Liver (tissue), 9 donors: ENCODE measurements around the gene CSNK1A1L. TPM values are rescaled to one million over a fixed set of nuclear protein-coding genes. Genes with fewer than 3 reads are reported as not detected.

Source experiments
- DNase-seq: peaks from one replicate; pipeline ENCODE4 v3.0.0-alpha.2; 2017; ENCODE audit warnings: low spot score
- H3K27ac ChIP-seq, 2 donors: one replicate each; pipeline ENCODE4 v1.7.0; 2013; ENCODE audit warnings: inconsistent platforms in 2 of 2, low read length in 2 of 2, control low read depth in 1 of 2, low read depth in 1 of 2, mild to moderate bottlenecking in 1 of 2
- H3K27me3 ChIP-seq, 4 donors: one replicate each; pipeline versions ENCODE4 v1.6.1 to v1.7.0; 2013; ENCODE audit warnings: low read length in 3 of 4, inconsistent platforms in 1 of 4, mild to moderate bottlenecking in 1 of 4, moderate library complexity in 1 of 4; ENCODE audit not compliant: control insufficient read depth in 4 of 4, insufficient read depth in 4 of 4
- H3K36me3 ChIP-seq, 4 donors: one replicate each; pipeline versions ENCODE4 v1.6.1 to v1.7.0; 2013; ENCODE audit warnings: low read length in 3 of 4, mild to moderate bottlenecking in 3 of 4, low read depth in 1 of 4, moderate library complexity in 1 of 4; ENCODE audit not compliant: control insufficient read depth in 4 of 4, insufficient read depth in 3 of 4
- H3K4me1 ChIP-seq, 4 donors: one replicate each; pipeline versions ENCODE4 v1.6.1 to v1.7.0; 2013; ENCODE audit warnings: low read length in 3 of 4, mild to moderate bottlenecking in 3 of 4, moderate library complexity in 1 of 4; ENCODE audit not compliant: control insufficient read depth in 4 of 4, insufficient read depth in 4 of 4
- H3K4me3 ChIP-seq, 3 donors: one replicate each; pipeline versions ENCODE4 v1.6.1 to v1.7.0; 2013; ENCODE audit warnings: low read length in 3 of 3, control low read depth in 1 of 3, low read depth in 1 of 3, mild to moderate bottlenecking in 1 of 3
- H3K9ac ChIP-seq, 2 donors: one replicate each; pipeline ENCODE4 v1.7.0; 2013; ENCODE audit warnings: low read length in 2 of 2, mild to moderate bottlenecking in 2 of 2, moderate library complexity in 2 of 2, control low read depth in 1 of 2, low read depth in 1 of 2
- H3K9me3 ChIP-seq, 4 donors: one replicate each; pipeline versions ENCODE4 v1.6.1 to v1.7.0; 2013; ENCODE audit warnings: low read length in 3 of 4; ENCODE audit not compliant: control insufficient read depth in 4 of 4
- ATF3 ChIP-seq: IDR thresholded peaks from 2 replicates; pipeline ENCODE4 v1.6.1; 2016; ENCODE audit warnings: antibody characterized with exemption
- CTCF ChIP-seq: fragments of 150-350 bp; IDR thresholded peaks from 2 replicates; pipeline ENCODE4 v1.5.1; 2017; ENCODE audit warnings: improper control_type of control experiment, low read depth, low read length; ENCODE audit not compliant: missing input control
- EGR1 ChIP-seq, 2 donors: IDR thresholded peaks; 2 replicates each; pipeline ENCODE4 v1.6.1; 2016 to 2018; ENCODE audit warnings: antibody characterized with exemption in 2 of 2, low read depth in 2 of 2
- FOXA1 ChIP-seq: IDR thresholded peaks from 2 replicates; pipeline ENCODE4 v1.6.1; 2016; ENCODE audit warnings: antibody characterized with exemption
- FOXA2 ChIP-seq: IDR thresholded peaks from 2 replicates; pipeline ENCODE4 v1.6.1; 2016; ENCODE audit warnings: antibody characterized with exemption
- GABPA ChIP-seq, 2 donors: IDR thresholded peaks in 1 of 2; conservative IDR thresholded peaks in 1 of 2; 2 replicates each; pipeline ENCODE4 v1.6.1; 2016; ENCODE audit warnings: antibody characterized with exemption in 2 of 2, mild to moderate bottlenecking in 1 of 2, moderate library complexity in 1 of 2
- HNF4A ChIP-seq, 2 donors: conservative IDR thresholded peaks; 2 replicates each; pipeline ENCODE4 v1.6.1; 2016; ENCODE audit warnings: antibody characterized with exemption in 2 of 2, mild to moderate bottlenecking in 2 of 2
- HNF4G ChIP-seq: IDR thresholded peaks from 2 replicates; pipeline ENCODE4 v1.6.1; 2016; ENCODE audit warnings: antibody characterized with exemption
- JUND ChIP-seq, 2 donors: IDR thresholded peaks; 2 replicates each; pipeline ENCODE4 v1.6.1; 2016; ENCODE audit warnings: antibody characterized with exemption in 2 of 2
- NR2F2 ChIP-seq: IDR thresholded peaks from 2 replicates; pipeline ENCODE4 v1.6.1; 2016; ENCODE audit warnings: antibody characterized with exemption
- RAD21 ChIP-seq, 2 donors: IDR thresholded peaks; 2 replicates each; pipeline ENCODE4 v1.6.1; 2016; ENCODE audit warnings: antibody characterized with exemption in 2 of 2, mild to moderate bottlenecking in 2 of 2
- RXRA ChIP-seq, 2 donors: IDR thresholded peaks; 2 replicates each; pipeline ENCODE4 v1.6.1; 2017 to 2018; ENCODE audit warnings: antibody characterized with exemption in 2 of 2, mild to moderate bottlenecking in 1 of 2
- SP1 ChIP-seq: IDR thresholded peaks from 2 replicates; pipeline ENCODE4 v1.6.1; 2018; ENCODE audit warnings: antibody characterized with exemption, mild to moderate bottlenecking
- TAF1 ChIP-seq: conservative IDR thresholded peaks from 2 replicates; pipeline ENCODE4 v1.6.1; 2016; ENCODE audit warnings: antibody characterized with exemption, mild to moderate bottlenecking
- YY1 ChIP-seq: IDR thresholded peaks from 2 replicates; pipeline ENCODE4 v1.6.1; 2016; ENCODE audit warnings: antibody characterized with exemption, mild to moderate bottlenecking
- WGBS: extraction: QIAGEN DNeasy Blood & Tissue Kit; methylation state at CpG from one replicate; pipeline ENCODE4 v1.1.7; 2013; 5-methylcytosine and 5-hydroxymethylcytosine counted together
- polyA plus RNA-seq, 2 donors: library from polyadenylated mRNA; stranded (reverse) in 1 of 2; unstranded in 1 of 2; fragments of 200-250 nt in 1 of 2; fragments of >200 nt in 1 of 2; fragmentation: Nextera tagmentation in 1 of 2; extraction: Ambion mirVana in 1 of 2; gene quantifications; one replicate each; pipeline versions ENCODE4 v1.2.1 to v1.2.3, GENCODE V29; 2013 to 2015
- total RNA-seq, 2 donors: library from RNA; depleted of rRNA; stranded (reverse); fragments of >200 nt; gene quantifications; one replicate each; pipeline ENCODE4 v1.2.3, GENCODE V29; 2014
- TF ChIP-seq, protein P1 (sequence below): IDR thresholded peaks from 2 replicates; pipeline ENCODE4 v1.6.1; 2016; ENCODE audit warnings: antibody characterized with exemption
- TF ChIP-seq, protein P2 (sequence below): IDR thresholded peaks from 2 replicates; pipeline ENCODE4 v1.6.1; 2016; ENCODE audit warnings: antibody characterized with exemption
- TF ChIP-seq, protein P3 (sequence below): IDR thresholded peaks from 2 replicates; pipeline ENCODE4 v1.6.1; 2016; ENCODE audit warnings: antibody characterized with exemption, mild to moderate bottlenecking
- donor health status: healthy.
- donor health status: healthy.
- donor health status: healthy.
- donor health status: healthy.
- donor health status: healthy.

CSNK1A1L gene
- total and polyA plus RNA-seq, 4 donors, result not detected

DNA sequence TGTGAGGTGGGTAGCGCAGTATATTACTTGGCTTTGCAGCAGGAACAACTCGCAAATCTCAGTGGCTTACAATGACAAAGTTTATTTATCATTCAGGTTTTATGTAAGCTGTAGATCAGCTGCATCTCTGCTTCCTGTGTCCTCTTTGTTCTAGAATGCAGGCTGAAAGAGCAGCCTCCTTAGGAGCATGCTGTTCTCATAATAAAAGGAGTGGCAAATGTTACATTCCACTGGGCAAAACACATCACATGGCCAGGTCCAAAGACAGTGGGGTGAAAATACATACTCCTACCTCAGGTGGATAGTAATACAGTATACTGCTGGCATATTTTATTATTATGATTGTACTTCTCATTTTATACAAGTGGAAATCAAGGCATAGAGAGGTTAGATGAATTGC is 1.2 kb upstream of the CSNK1A1L start:
- no peak overlapping the region for H3K27ac ChIP-seq
- no peaks in the 10 kb centered on the region for H3K36me3 ChIP-seq
- H3K9ac ChIP-seq, result no peak overlapping the region
- no peaks in the 10 kb centered on the region for H3K4me1 ChIP-seq
- peaks cover 0 to 3% (median 1%) of the 10 kb centered on the region in 4 donors for H3K9me3 ChIP-seq
- WGBS, result 80% methylated on average over 2 of the region's 2 CpGs
- peaks cover 0 to 2% (median 0%) of the 10 kb centered on the region in 4 donors for H3K27me3 ChIP-seq
- no peak for TF ChIP-seq RAD21 (IDR thresholded peaks at IDR 0.05)
- TF ChIP-seq ATF3, result no peak
- no peak for TF ChIP-seq JUND (IDR thresholded peaks at IDR 0.05)
- TF ChIP-seq FOXA2, result no peak
- no peak for TF ChIP-seq TAF1
- TF ChIP-seq YY1, result no peak
- TF ChIP-seq, protein P1, sequence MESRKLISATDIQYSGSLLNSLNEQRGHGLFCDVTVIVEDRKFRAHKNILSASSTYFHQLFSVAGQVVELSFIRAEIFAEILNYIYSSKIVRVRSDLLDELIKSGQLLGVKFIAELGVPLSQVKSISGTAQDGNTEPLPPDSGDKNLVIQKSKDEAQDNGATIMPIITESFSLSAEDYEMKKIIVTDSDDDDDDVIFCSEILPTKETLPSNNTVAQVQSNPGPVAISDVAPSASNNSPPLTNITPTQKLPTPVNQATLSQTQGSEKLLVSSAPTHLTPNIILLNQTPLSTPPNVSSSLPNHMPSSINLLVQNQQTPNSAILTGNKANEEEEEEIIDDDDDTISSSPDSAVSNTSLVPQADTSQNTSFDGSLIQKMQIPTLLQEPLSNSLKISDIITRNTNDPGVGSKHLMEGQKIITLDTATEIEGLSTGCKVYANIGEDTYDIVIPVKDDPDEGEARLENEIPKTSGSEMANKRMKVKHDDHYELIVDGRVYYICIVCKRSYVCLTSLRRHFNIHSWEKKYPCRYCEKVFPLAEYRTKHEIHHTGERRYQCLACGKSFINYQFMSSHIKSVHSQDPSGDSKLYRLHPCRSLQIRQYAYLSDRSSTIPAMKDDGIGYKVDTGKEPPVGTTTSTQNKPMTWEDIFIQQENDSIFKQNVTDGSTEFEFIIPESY, result no peak
- TF ChIP-seq, protein P2, sequence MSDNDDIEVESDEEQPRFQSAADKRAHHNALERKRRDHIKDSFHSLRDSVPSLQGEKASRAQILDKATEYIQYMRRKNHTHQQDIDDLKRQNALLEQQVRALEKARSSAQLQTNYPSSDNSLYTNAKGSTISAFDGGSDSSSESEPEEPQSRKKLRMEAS, result no peak
- TF ChIP-seq EGR1 (IDR thresholded peaks at IDR 0.05; ENCODE audit: low read depth in 2 of 2), result no peak
- no peak for TF ChIP-seq HNF4G
- TF ChIP-seq FOXA1, result no peak
- no peak for TF ChIP-seq RXRA (IDR thresholded peaks at IDR 0.05)
- TF ChIP-seq GABPA (IDR thresholded peaks at IDR 0.05 in 1 of 2, conservative IDR thresholded peaks at IDR 0.05 in 1 of 2), result no peak
- TF ChIP-seq CTCF, result no peak
- TF ChIP-seq, protein P3, sequence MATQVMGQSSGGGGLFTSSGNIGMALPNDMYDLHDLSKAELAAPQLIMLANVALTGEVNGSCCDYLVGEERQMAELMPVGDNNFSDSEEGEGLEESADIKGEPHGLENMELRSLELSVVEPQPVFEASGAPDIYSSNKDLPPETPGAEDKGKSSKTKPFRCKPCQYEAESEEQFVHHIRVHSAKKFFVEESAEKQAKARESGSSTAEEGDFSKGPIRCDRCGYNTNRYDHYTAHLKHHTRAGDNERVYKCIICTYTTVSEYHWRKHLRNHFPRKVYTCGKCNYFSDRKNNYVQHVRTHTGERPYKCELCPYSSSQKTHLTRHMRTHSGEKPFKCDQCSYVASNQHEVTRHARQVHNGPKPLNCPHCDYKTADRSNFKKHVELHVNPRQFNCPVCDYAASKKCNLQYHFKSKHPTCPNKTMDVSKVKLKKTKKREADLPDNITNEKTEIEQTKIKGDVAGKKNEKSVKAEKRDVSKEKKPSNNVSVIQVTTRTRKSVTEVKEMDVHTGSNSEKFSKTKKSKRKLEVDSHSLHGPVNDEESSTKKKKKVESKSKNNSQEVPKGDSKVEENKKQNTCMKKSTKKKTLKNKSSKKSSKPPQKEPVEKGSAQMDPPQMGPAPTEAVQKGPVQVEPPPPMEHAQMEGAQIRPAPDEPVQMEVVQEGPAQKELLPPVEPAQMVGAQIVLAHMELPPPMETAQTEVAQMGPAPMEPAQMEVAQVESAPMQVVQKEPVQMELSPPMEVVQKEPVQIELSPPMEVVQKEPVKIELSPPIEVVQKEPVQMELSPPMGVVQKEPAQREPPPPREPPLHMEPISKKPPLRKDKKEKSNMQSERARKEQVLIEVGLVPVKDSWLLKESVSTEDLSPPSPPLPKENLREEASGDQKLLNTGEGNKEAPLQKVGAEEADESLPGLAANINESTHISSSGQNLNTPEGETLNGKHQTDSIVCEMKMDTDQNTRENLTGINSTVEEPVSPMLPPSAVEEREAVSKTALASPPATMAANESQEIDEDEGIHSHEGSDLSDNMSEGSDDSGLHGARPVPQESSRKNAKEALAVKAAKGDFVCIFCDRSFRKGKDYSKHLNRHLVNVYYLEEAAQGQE, result no peak
- no peak for TF ChIP-seq HNF4A (conservative IDR thresholded peaks at IDR 0.05)
- TF ChIP-seq NR2F2, result no peak
- TF ChIP-seq SP1, result no peak
- DNase-seq, result no peak
- H3K4me3 ChIP-seq, result no peak overlapping the region
